HCT116 (cell line): Measurements from ENCODE around the gene CLEC4F. TPM values are rescaled to one million over a fixed set of nuclear protein-coding genes. Genes with fewer than 3 reads are reported as not detected.

Source experiments
- ATAC-seq: fragments of 200-7000 bp; cut with Tn5 transposase; 2 replicates; pipeline ENCODE4 v1.9.1; 2020; ENCODE audit warnings: mild to moderate bottlenecking, moderate library complexity
- BruUV-seq: library from RNA; stranded (reverse); fragments of 400-500 nt; replicated peaks from 2 replicates; lab custom pipeline; 2021; lab: Mats Ljungman, UMichigan
- CTCF ChIA-PET: fragments of 300-600 bp; sonication (Branson Sonifier 250); formaldehyde crosslinking; loops from one replicate; lab custom pipeline; 2021; ENCODE audit warnings: antibody characterized with exemption; lab: Charles Lee
- POLR2A ChIA-PET: fragments of 300-600, 350-600 bp; sonication (Branson Sonifier 250); formaldehyde crosslinking; loops from one replicate; lab custom pipeline; 2021; ENCODE audit warnings: antibody characterized with exemption; lab: Charles Lee
- RAD21 ChIA-PET, 2 experiments: fragments of 300-600 bp; sonication (Branson Sonifier 250); formaldehyde crosslinking; loops; one replicate each; lab custom pipeline; 2023; ENCODE audit warnings: low total read pairs in 2 of 2; ENCODE audit not compliant: uncharacterized antibody in 2 of 2, unreplicated experiment in 2 of 2, low non-redundant PET in 1 of 2; lab: Charles Lee
- DNase-seq: peaks from one replicate; pipeline ENCODE4 v3.0.0-alpha.2; 2010; ENCODE audit warnings: low read depth, low spot score
- H2AFZ ChIP-seq: fragments of 200-600 bp; shearing (Covaris generic), sonication (generic); 2 replicates; pipeline ENCODE4 v1.6.1; 2017; ENCODE audit warnings: low read depth, mixed run types, mixed read lengths, antibody characterized with exemption, low read length; ENCODE audit not compliant: poor library complexity, severe bottlenecking
- H3K27ac ChIP-seq: 2 replicates; pipeline ENCODE4 v1.5.1; 2012; ENCODE audit warnings: low read depth, low read length
- H3K27me3 ChIP-seq: fragments of 200-600 bp; sonication (generic); 2 replicates; pipeline ENCODE4 v1.6.1; 2016; ENCODE audit warnings: mixed run types, low read length, mixed read lengths; ENCODE audit not compliant: insufficient read depth
- H3K36me3 ChIP-seq, 2 experiments: fragments of 200-500 bp in 1 of 2; fragments of 200-600 bp in 1 of 2; sonication (Bioruptor generic) in 1 of 2; sonication (generic) in 1 of 2; 2 replicates each; pipeline versions ENCODE4 v1.5.1 to v1.6.1; 2014 to 2016; ENCODE audit warnings: low read length in 2 of 2, inconsistent platforms in 1 of 2, mixed read lengths in 1 of 2, mixed run types in 1 of 2; ENCODE audit not compliant: insufficient read depth in 2 of 2, control insufficient read depth in 1 of 2
- H3K4me1 ChIP-seq, 2 experiments: fragments of 200-600 bp in 1 of 2; sonication (generic) in 1 of 2; 2 replicates each; pipeline versions ENCODE4 v1.5.1 to v1.6.1; 2012 to 2017; ENCODE audit warnings: low read length in 2 of 2, inconsistent platforms in 1 of 2, mild to moderate bottlenecking in 1 of 2, mixed read lengths in 1 of 2, mixed run types in 1 of 2, moderate library complexity in 1 of 2; ENCODE audit not compliant: insufficient read depth in 2 of 2, control insufficient read depth in 1 of 2
- H3K4me2 ChIP-seq: fragments of 200-600 bp; sonication (generic); 2 replicates; pipeline ENCODE4 v1.6.1; 2017; ENCODE audit warnings: mixed run types, low read length, mixed read lengths
- H3K4me3 ChIP-seq, 2 experiments: fragments of 200-600 bp in 1 of 2; sonication (generic) in 1 of 2; replicated peaks in 1 of 2; 2 replicates each; pipeline ENCODE4 v1.5.1; 2011 to 2016; ENCODE audit warnings: low read length in 2 of 2, control low read depth in 1 of 2, low read depth in 1 of 2, mild to moderate bottlenecking in 1 of 2, mixed read lengths in 1 of 2, mixed run types in 1 of 2
- H3K79me2 ChIP-seq: fragments of 200-600 bp; sonication (generic); 2 replicates; pipeline ENCODE4 v1.6.1; 2017; ENCODE audit warnings: mild to moderate bottlenecking, mixed run types, low read length, moderate library complexity, mixed read lengths; ENCODE audit not compliant: insufficient read depth
- H3K9ac ChIP-seq: fragments of 200-600 bp; sonication (generic); 2 replicates; pipeline ENCODE4 v1.6.1; 2016; ENCODE audit warnings: low read length, mixed read lengths
- H3K9me2 ChIP-seq: fragments of 200-600 bp; sonication (generic), shearing (Covaris generic); 2 replicates; pipeline ENCODE4 v1.6.1; 2017; ENCODE audit warnings: mixed run types, mild to moderate bottlenecking, moderate library complexity; ENCODE audit not compliant: insufficient read depth
- H3K9me3 ChIP-seq, 2 experiments: fragments of 200-500 bp in 1 of 2; fragments of 200-600 bp in 1 of 2; sonication (Bioruptor generic) in 1 of 2; sonication (generic) in 1 of 2; 2 replicates each; pipeline ENCODE4 v1.6.1; 2014 to 2017; ENCODE audit warnings: low read length in 2 of 2, mixed read lengths in 2 of 2, inconsistent platforms in 1 of 2, low read depth in 1 of 2, mild to moderate bottlenecking in 1 of 2, mixed run types in 1 of 2, moderate library complexity in 1 of 2; ENCODE audit not compliant: control insufficient read depth in 1 of 2, insufficient read depth in 1 of 2
- H4K20me1 ChIP-seq: fragments of 200-600 bp; sonication (generic), shearing (Covaris generic); 2 replicates; pipeline ENCODE4 v1.6.1; 2017; ENCODE audit warnings: mixed run types, mild to moderate bottlenecking, moderate library complexity; ENCODE audit not compliant: insufficient read depth
- CBX3 ChIP-seq: IDR thresholded peaks from 2 replicates; pipeline ENCODE4 v1.6.1; 2012; ENCODE audit warnings: low read depth
- CEBPB ChIP-seq: IDR thresholded peaks from 2 replicates; pipeline ENCODE4 v1.6.1; 2012; ENCODE audit warnings: low read depth
- CTCF ChIP-seq, 3 experiments: fragments of 200-600 bp in 1 of 3; sonication (generic) in 1 of 3; IDR thresholded peaks in 2 of 3; conservative IDR thresholded peaks in 1 of 3; 2 replicates each; pipeline ENCODE4 v1.5.1; 2012 to 2017; ENCODE audit warnings: low read depth in 2 of 3, low read length in 2 of 3, antibody characterized with exemption in 1 of 3, borderline replicate concordance in 1 of 3, control low read depth in 1 of 3, mild to moderate bottlenecking in 1 of 3, mixed read lengths in 1 of 3, mixed run types in 1 of 3, moderate library complexity in 1 of 3; ENCODE audit not compliant: insufficient read depth in 1 of 3
- EGR1 ChIP-seq: IDR thresholded peaks from 2 replicates; pipeline ENCODE4 v1.6.1; 2012; ENCODE audit warnings: low read depth
- ELF1 ChIP-seq: IDR thresholded peaks from 2 replicates; pipeline ENCODE4 v1.6.1; 2012; ENCODE audit warnings: low read depth, borderline replicate concordance
- EZH2phosphoT487 ChIP-seq: fragments of 200-600 bp; IDR thresholded peaks from 2 replicates; pipeline ENCODE4 v1.6.1; 2018; ENCODE audit warnings: antibody characterized with exemption, borderline replicate concordance
- POLR2AphosphoS5 ChIP-seq: IDR thresholded peaks from 2 replicates; pipeline ENCODE4 v1.6.1; 2011; ENCODE audit warnings: mild to moderate bottlenecking, low read depth, low read length, moderate library complexity
- SP1 ChIP-seq: IDR thresholded peaks from 2 replicates; pipeline ENCODE4 v1.6.1; 2012; ENCODE audit warnings: low read depth
- SRF ChIP-seq: IDR thresholded peaks from 2 replicates; pipeline ENCODE4 v1.6.1; 2012; ENCODE audit warnings: low read depth
- TCF7L2 ChIP-seq: IDR thresholded peaks from 2 replicates; pipeline ENCODE4 v1.7.0; 2011; ENCODE audit warnings: borderline replicate concordance, inconsistent platforms; ENCODE audit not compliant: insufficient read depth, insufficient read length; ENCODE audit errors: extremely low read depth
- YY1 ChIP-seq: IDR thresholded peaks from 2 replicates; pipeline ENCODE4 v1.6.1; 2011; ENCODE audit warnings: low read length, low read depth, moderate library complexity, mild to moderate bottlenecking; ENCODE audit not compliant: insufficient replicate concordance; ENCODE audit errors: extremely low read depth
- ZFX ChIP-seq: fragments of 450-650 bp; IDR thresholded peaks from 2 replicates; pipeline ENCODE4 v1.6.1; 2017
- ZNF274 ChIP-seq: fragments of 200-500 bp; sonication (Bioruptor generic); IDR thresholded peaks from 2 replicates; pipeline ENCODE4 v1.6.1; 2014; ENCODE audit warnings: mild to moderate bottlenecking, low read depth, low read length, inconsistent platforms
- intact Hi-C: fragments of 100-400 bp; cut with micrococcal nuclease; formaldehyde crosslinking; loops from 2 replicates; pipeline ENCODE4 v1.10.0; 2022
- total RNA-seq: library from RNA; stranded (reverse); gene quantifications from one replicate; pipeline ENCODE4 v1.2.1, GENCODE V29; 2021; ENCODE audit not compliant: unreplicated experiment
- TF ChIP-seq, protein P1 (sequence below): IDR thresholded peaks from 2 replicates; pipeline ENCODE4 v1.6.1; 2012; ENCODE audit warnings: low read depth
- TF ChIP-seq, protein P2 (sequence below): IDR thresholded peaks from 2 replicates; pipeline ENCODE4 v1.6.1; 2012
- TF ChIP-seq, protein P3 (sequence below): IDR thresholded peaks from 2 replicates; pipeline ENCODE4 v1.6.1; 2012

CLEC4F gene
- total RNA-seq, 1 experiment from 2014 or later = not detected

GRCh38 chr2:70850925-70851324, 30.5 kb upstream of the CLEC4F start:
- ChIA-PET POLR2A (no interaction called here), RAD21 (no interaction called here)
- BruUV-seq = no TSS peak

More at GRCh38 chr2:70850925-70851324, 30.5 kb upstream of the CLEC4F start:
- no peak for ATAC-seq
- Histone ChIP-seq H3K27ac (no peak overlapping the region), H3K4me3 (no peak overlapping the region), H3K36me3 (no peaks in the 10 kb centered on the region), H3K4me2 (no peak overlapping the region), H3K4me1 (no peaks in the 10 kb centered on the region), H2AFZ (no peak overlapping the region), H3K27me3 (no peaks in the 10 kb centered on the region; the same call in 1 of the 2 replicates), H3K9me3 (no peaks in the 10 kb centered on the region), H3K9me2 (0 out of 2 replicates have a peak, but pooled peaks cover 4% of the 10 kb centered on the region), H3K9ac (no peak overlapping the region), H3K79me2 (no peaks in the 10 kb centered on the region), H4K20me1 (no peaks in the 10 kb centered on the region)
- CTCF ChIA-PET = no interaction called here
- intact Hi-C loops = no loop called here
- DNase-seq = no peak
- TF ChIP-seq POLR2AphosphoS5 (no peak), TCF7L2 (no peak), EZH2phosphoT487 (no peak), ELF1 (no peak), ZNF274 (no peak), SRF (no peak), EGR1 (no peak), CBX3 (no peak), CEBPB (no peak), SP1 (no peak), CTCF (IDR thresholded peaks at IDR 0.05 in 2 of 3, conservative IDR thresholded peaks at IDR 0.05 in 1 of 3; ENCODE audit: borderline replicate concordance in 1 of 3, insufficient read depth in 1 of 3, low read depth in 2 of 3, low read length in 2 of 3) (no peak), ZFX (no peak), YY1 (no peak)
- TF ChIP-seq, protein P1, sequence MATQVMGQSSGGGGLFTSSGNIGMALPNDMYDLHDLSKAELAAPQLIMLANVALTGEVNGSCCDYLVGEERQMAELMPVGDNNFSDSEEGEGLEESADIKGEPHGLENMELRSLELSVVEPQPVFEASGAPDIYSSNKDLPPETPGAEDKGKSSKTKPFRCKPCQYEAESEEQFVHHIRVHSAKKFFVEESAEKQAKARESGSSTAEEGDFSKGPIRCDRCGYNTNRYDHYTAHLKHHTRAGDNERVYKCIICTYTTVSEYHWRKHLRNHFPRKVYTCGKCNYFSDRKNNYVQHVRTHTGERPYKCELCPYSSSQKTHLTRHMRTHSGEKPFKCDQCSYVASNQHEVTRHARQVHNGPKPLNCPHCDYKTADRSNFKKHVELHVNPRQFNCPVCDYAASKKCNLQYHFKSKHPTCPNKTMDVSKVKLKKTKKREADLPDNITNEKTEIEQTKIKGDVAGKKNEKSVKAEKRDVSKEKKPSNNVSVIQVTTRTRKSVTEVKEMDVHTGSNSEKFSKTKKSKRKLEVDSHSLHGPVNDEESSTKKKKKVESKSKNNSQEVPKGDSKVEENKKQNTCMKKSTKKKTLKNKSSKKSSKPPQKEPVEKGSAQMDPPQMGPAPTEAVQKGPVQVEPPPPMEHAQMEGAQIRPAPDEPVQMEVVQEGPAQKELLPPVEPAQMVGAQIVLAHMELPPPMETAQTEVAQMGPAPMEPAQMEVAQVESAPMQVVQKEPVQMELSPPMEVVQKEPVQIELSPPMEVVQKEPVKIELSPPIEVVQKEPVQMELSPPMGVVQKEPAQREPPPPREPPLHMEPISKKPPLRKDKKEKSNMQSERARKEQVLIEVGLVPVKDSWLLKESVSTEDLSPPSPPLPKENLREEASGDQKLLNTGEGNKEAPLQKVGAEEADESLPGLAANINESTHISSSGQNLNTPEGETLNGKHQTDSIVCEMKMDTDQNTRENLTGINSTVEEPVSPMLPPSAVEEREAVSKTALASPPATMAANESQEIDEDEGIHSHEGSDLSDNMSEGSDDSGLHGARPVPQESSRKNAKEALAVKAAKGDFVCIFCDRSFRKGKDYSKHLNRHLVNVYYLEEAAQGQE = no peak
- TF ChIP-seq, protein P2, sequence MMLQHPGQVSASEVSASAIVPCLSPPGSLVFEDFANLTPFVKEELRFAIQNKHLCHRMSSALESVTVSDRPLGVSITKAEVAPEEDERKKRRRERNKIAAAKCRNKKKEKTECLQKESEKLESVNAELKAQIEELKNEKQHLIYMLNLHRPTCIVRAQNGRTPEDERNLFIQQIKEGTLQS = no peak
- TF ChIP-seq, protein P3, sequence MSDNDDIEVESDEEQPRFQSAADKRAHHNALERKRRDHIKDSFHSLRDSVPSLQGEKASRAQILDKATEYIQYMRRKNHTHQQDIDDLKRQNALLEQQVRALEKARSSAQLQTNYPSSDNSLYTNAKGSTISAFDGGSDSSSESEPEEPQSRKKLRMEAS = no peak
